IMR-90 (cell line): ENCODE measurements around the gene CEP97. TPM values are rescaled to one million over a fixed set of nuclear protein-coding genes. Genes with fewer than 3 reads are reported as not detected.

Source experiments
- ATAC-seq: fragments of 200-7000 bp; cut with Tn5 transposase; 2 replicates; pipeline ENCODE4 v1.9.1; 2020; ENCODE audit warnings: low read depth, mild to moderate bottlenecking, moderate library complexity
- BruUV-seq: library from RNA; stranded (reverse); fragments of 400-500 nt; replicated peaks from 2 replicates; lab custom pipeline; 2021; lab: Mats Ljungman, UMichigan
- CTCF ChIA-PET: fragments of 300-600 bp; formaldehyde crosslinking; extraction: SDS; loops from one replicate; lab custom pipeline; 2021; ENCODE audit warnings: antibody characterized with exemption; lab: Yijun Ruan, JAX
- POLR2A ChIA-PET: fragments of 300-600 bp; sonication (Branson Sonifier 250); formaldehyde crosslinking; loops from one replicate; lab custom pipeline; 2022; ENCODE audit warnings: antibody characterized with exemption; ENCODE audit not compliant: unreplicated experiment; lab: Charles Lee
- DNase-seq: peaks from one replicate; pipeline ENCODE4 v3.0.0; 2013
- H2AFZ ChIP-seq: replicated peaks from 2 replicates; pipeline ENCODE3; 2013; ENCODE audit warnings: low read length, mild to moderate bottlenecking; ENCODE audit not compliant: poor library complexity
- H2AK5ac ChIP-seq: 2 replicates; pipeline ENCODE4 v1.6.1; 2013; ENCODE audit warnings: low read depth, low read length, inconsistent platforms
- H2AK9ac ChIP-seq: replicated peaks from 2 replicates; pipeline ENCODE3; 2013; ENCODE audit warnings: mild to moderate bottlenecking, low read depth, low read length, moderate library complexity; ENCODE audit not compliant: poor library complexity
- H2BK120ac ChIP-seq: 2 replicates; pipeline ENCODE4 v1.6.1; 2013; ENCODE audit warnings: low read depth, low read length, inconsistent platforms
- H2BK15ac ChIP-seq: 3 replicates; pipeline ENCODE4 v1.6.1; 2013; ENCODE audit warnings: low read depth, low read length, inconsistent platforms
- H2BK20ac ChIP-seq: 2 replicates; pipeline ENCODE4 v1.6.1; 2013; ENCODE audit warnings: low read depth, mild to moderate bottlenecking, inconsistent platforms, low read length, moderate library complexity
- H2BK5ac ChIP-seq: 2 replicates; pipeline ENCODE4 v1.6.1; 2013; ENCODE audit warnings: mild to moderate bottlenecking, low read depth, low read length, inconsistent platforms; ENCODE audit not compliant: poor library complexity, severe bottlenecking
- H3K14ac ChIP-seq: replicated peaks from 2 replicates; pipeline ENCODE4 v1.6.1; 2013; ENCODE audit warnings: low read depth, low read length, inconsistent platforms
- H3K18ac ChIP-seq: 2 replicates; pipeline ENCODE4 v1.6.1; 2013; ENCODE audit warnings: low read depth, low read length, control low read depth
- H3K23ac ChIP-seq: 2 replicates; pipeline ENCODE4 v1.6.1; 2013; ENCODE audit warnings: low read depth, low read length, inconsistent platforms
- H3K27ac ChIP-seq: 2 replicates; pipeline ENCODE4 v1.5.1; 2013; ENCODE audit warnings: mild to moderate bottlenecking, control low read depth, low read length; ENCODE audit not compliant: insufficient read depth
- H3K27me3 ChIP-seq: 2 replicates; pipeline ENCODE4 v1.6.1; 2013; ENCODE audit warnings: low read length; ENCODE audit not compliant: control insufficient read depth, insufficient read depth
- H3K36me3 ChIP-seq: 2 replicates; pipeline ENCODE4 v1.6.1; 2013; ENCODE audit warnings: low read length, mixed read lengths; ENCODE audit not compliant: control insufficient read depth, insufficient read depth
- H3K4ac ChIP-seq: 2 replicates; pipeline ENCODE4 v1.6.1; 2013; ENCODE audit warnings: low read depth, low read length, inconsistent platforms
- H3K4me1 ChIP-seq: 2 replicates; pipeline ENCODE4 v1.6.1; 2013; ENCODE audit warnings: low read length, mixed read lengths; ENCODE audit not compliant: control insufficient read depth, insufficient read depth
- H3K4me2 ChIP-seq: 2 replicates; pipeline ENCODE4 v1.6.1; 2013; ENCODE audit warnings: low read depth, mild to moderate bottlenecking, control low read depth, low read length, moderate library complexity
- H3K4me3 ChIP-seq: 2 replicates; pipeline ENCODE4 v1.5.1; 2013; ENCODE audit warnings: low read depth, mild to moderate bottlenecking, control low read depth, low read length, moderate library complexity; ENCODE audit not compliant: insufficient read depth
- H3K56ac ChIP-seq: 2 replicates; pipeline ENCODE4 v1.6.1; 2013; ENCODE audit warnings: low read length, inconsistent platforms; ENCODE audit not compliant: insufficient read depth; ENCODE audit errors: extremely low read depth
- H3K79me1 ChIP-seq, 2 experiments: 2 replicates each; pipeline ENCODE4 v1.6.1; 2013; ENCODE audit warnings: low read length in 2 of 2, inconsistent platforms in 1 of 2, low read depth in 1 of 2
- H3K9ac ChIP-seq: 2 replicates; pipeline ENCODE4 v1.6.1; 2013; ENCODE audit warnings: low read depth, low read length, control low read depth
- H3K9me1 ChIP-seq: 2 replicates; pipeline ENCODE4 v1.6.1; 2013; ENCODE audit warnings: low read length, inconsistent platforms; ENCODE audit not compliant: insufficient read depth
- H3K9me3 ChIP-seq: 2 replicates; pipeline ENCODE4 v1.6.1; 2013; ENCODE audit warnings: low read length; ENCODE audit not compliant: control insufficient read depth, insufficient read depth
- H4K20me1 ChIP-seq: 2 replicates; pipeline ENCODE4 v1.6.1; 2013; ENCODE audit warnings: low read length, inconsistent platforms; ENCODE audit not compliant: insufficient read depth
- H4K5ac ChIP-seq: 2 replicates; pipeline ENCODE4 v1.6.1; 2013; ENCODE audit warnings: mild to moderate bottlenecking, low read depth, low read length, control low read depth
- H4K8ac ChIP-seq, 2 experiments: 2 replicates each; pipeline ENCODE4 v1.6.1; 2013; ENCODE audit warnings: low read depth in 2 of 2, low read length in 2 of 2, control low read depth in 1 of 2, inconsistent platforms in 1 of 2
- H4K91ac ChIP-seq: 2 replicates; pipeline ENCODE4 v1.6.1; 2013; ENCODE audit warnings: low read depth, low read length, inconsistent platforms; ENCODE audit not compliant: insufficient read depth
- BHLHE40 ChIP-seq: fragments of 150-350 bp; IDR thresholded peaks from 2 replicates; pipeline ENCODE4 v1.6.1; 2016; ENCODE audit warnings: mild to moderate bottlenecking, low read depth, low read length
- CEBPB ChIP-seq: IDR thresholded peaks from 2 replicates; pipeline ENCODE4 v1.6.1; 2012; ENCODE audit warnings: low read depth, low read length, improper control_type of control experiment
- CHD1 ChIP-seq: IDR thresholded peaks from 2 replicates; pipeline ENCODE4 v1.6.1; 2012; ENCODE audit warnings: low read depth, low read length, improper control_type of control experiment
- CTCF ChIP-seq: conservative IDR thresholded peaks from 2 replicates; pipeline ENCODE4 v1.5.1; 2012; ENCODE audit warnings: mild to moderate bottlenecking, low read depth, low read length, improper control_type of control experiment
- ELK1 ChIP-seq: fragments of 150-350 bp; IDR thresholded peaks from 2 replicates; pipeline ENCODE4 v1.6.1; 2016; ENCODE audit warnings: low read depth, mild to moderate bottlenecking, low read length, moderate library complexity, borderline replicate concordance
- FOS ChIP-seq: fragments of 150-350 bp; IDR thresholded peaks from 2 replicates; pipeline ENCODE4 v1.6.1; 2016; ENCODE audit warnings: low read depth, low read length
- MAFK ChIP-seq: IDR thresholded peaks from 2 replicates; pipeline ENCODE4 v1.6.1; 2012; ENCODE audit warnings: low read depth, low read length, improper control_type of control experiment
- MAZ ChIP-seq: IDR thresholded peaks from 2 replicates; pipeline ENCODE4 v1.6.1; 2012; ENCODE audit warnings: low read depth, mild to moderate bottlenecking, low read length, improper control_type of control experiment, moderate library complexity, borderline replicate concordance
- MXI1 ChIP-seq: IDR thresholded peaks from 2 replicates; pipeline ENCODE4 v1.6.1; 2012; ENCODE audit warnings: low read depth, mild to moderate bottlenecking, low read length, moderate library complexity, borderline replicate concordance
- NFE2L2 ChIP-seq: fragments of 150-350 bp; IDR thresholded peaks from 2 replicates; pipeline ENCODE4 v1.6.1; 2016; ENCODE audit warnings: low read depth, mild to moderate bottlenecking, low read length
- POLR2A ChIP-seq: IDR thresholded peaks from 2 replicates; pipeline ENCODE4 v1.6.1; 2012; ENCODE audit warnings: mild to moderate bottlenecking, low read depth, low read length
- RAD21 ChIP-seq: IDR thresholded peaks from 2 replicates; pipeline ENCODE4 v1.6.1; 2012; ENCODE audit warnings: low read length, improper control_type of control experiment
- RCOR1 ChIP-seq: IDR thresholded peaks from 2 replicates; pipeline ENCODE4 v1.6.1; 2012; ENCODE audit warnings: mild to moderate bottlenecking, low read length, improper control_type of control experiment; ENCODE audit not compliant: insufficient replicate concordance
- RFX5 ChIP-seq: IDR thresholded peaks from 2 replicates; pipeline ENCODE4 v1.8.0; 2012; ENCODE audit warnings: low read depth, mild to moderate bottlenecking, low read length, moderate library complexity
- SMC3 ChIP-seq: fragments of 150-350 bp; IDR thresholded peaks from 2 replicates; pipeline ENCODE4 v1.6.1; 2016; ENCODE audit warnings: low read depth, mild to moderate bottlenecking, antibody characterized with exemption, low read length, moderate library complexity
- USF2 ChIP-seq: fragments of 150-350 bp; IDR thresholded peaks from 2 replicates; pipeline ENCODE4 v1.6.1; 2017; ENCODE audit warnings: mild to moderate bottlenecking, antibody characterized with exemption, low read length, low read depth
- WGBS, 2 experiments: methylation state at CpG; one replicate each; pipeline versions ENCODE4 v1.1.5 to v1.1.7; 2013; ENCODE audit warnings: missing lambda C conversion rate in 2 of 2; ENCODE audit not compliant: insufficient read length in 1 of 2; ENCODE audit errors: extremely low coverage in 2 of 2; 5-methylcytosine and 5-hydroxymethylcytosine counted together
- dilution Hi-C: fragments of 300-500 bp; cut with HindIII; formaldehyde crosslinking; loops from one replicate; pipeline ENCODE4 v1.14.3; 2018; ENCODE audit warnings: low sequenced_read_pairs; ENCODE audit not compliant: unreplicated experiment
- in situ Hi-C: fragments of 300-500 bp; cut with MboI; formaldehyde crosslinking; loops from 3 replicates; pipeline ENCODE4 v1.14.3; 2019; ENCODE audit warnings: low sequenced_read_pairs, inconsistent platforms, mixed read lengths
- intact Hi-C: fragments of 100-400 bp; cut with micrococcal nuclease; formaldehyde crosslinking; loops from 2 replicates; pipeline ENCODE4 v1.10.0; 2022
- polyA plus RNA-seq, 3 experiments: library from polyadenylated mRNA; depleted of rRNA; stranded (reverse); fragments of >200 nt; gene quantifications; 2 replicates each; pipeline ENCODE4 v1.2.3, GENCODE V29; 2012; ENCODE audit warnings: low replicate concordance in 1 of 3
- total RNA-seq: library from RNA; depleted of rRNA; stranded (reverse); fragments of >200 nt; gene quantifications from 2 replicates; pipeline ENCODE4 v1.2.3, GENCODE V29; 2012

The CEP97 gene
- total and polyA plus RNA-seq, 2 of the 4 experiments (the other 2 are of a cell fraction): 2.0 to 21.9 TPM

- no peak overlapping the region for H2AK5ac ChIP-seq
- intact Hi-C loops: no loop called here
- peaks cover 8% of the 10 kb centered on the region for H3K36me3 ChIP-seq
- no peak for TF ChIP-seq CEBPB
- no peak for TF ChIP-seq CHD1
- no peak for TF ChIP-seq RCOR1
- no peak for TF ChIP-seq NFE2L2
- TF ChIP-seq POLR2A: no peak
- no peak for TF ChIP-seq SMC3
- TF ChIP-seq CTCF: no peak
- no peak for TF ChIP-seq BHLHE40
- TF ChIP-seq MAFK: no peak
- TF ChIP-seq RFX5: no peak
- no peak for TF ChIP-seq ELK1
- no peak for TF ChIP-seq USF2
- no peak for TF ChIP-seq MXI1
- TF ChIP-seq MAZ: no peak
- no peak for TF ChIP-seq RAD21
- TF ChIP-seq FOS: no peak
- H2BK5ac ChIP-seq: no peak overlapping the region
- no peak overlapping the region; the same call in 2 of the 3 replicates for H2BK15ac ChIP-seq
- H2BK20ac ChIP-seq: no peak overlapping the region
- no peak overlapping the region for H3K56ac ChIP-seq
- H3K4me3 ChIP-seq: no peak overlapping the region
- in situ Hi-C loops: no loop called here
- no peak overlapping the region for H3K27ac ChIP-seq
- no peak overlapping the region for H3K23ac ChIP-seq
- ATAC-seq (no peak), DNase-seq (no peak)
- no peak overlapping the region for H3K9ac ChIP-seq
- WGBS, 2 experiments: no CpG with 5 or more reads among the region's 2 CpGs
- no peak overlapping the region for H3K18ac ChIP-seq
- H4K20me1 ChIP-seq: peaks cover 20% of the 10 kb centered on the region
- H3K14ac ChIP-seq: no peak overlapping the region
- BruUV-seq: no TSS peak
- no peaks in the 10 kb centered on the region for H3K27me3 ChIP-seq
- no peak overlapping the region for H2AK9ac ChIP-seq
- H3K9me3 ChIP-seq: no peaks in the 10 kb centered on the region
- no peak overlapping the region for H2BK120ac ChIP-seq
- peaks cover 5% of the 10 kb centered on the region for H3K4me1 ChIP-seq
- H3K79me1 ChIP-seq: peaks cover 0 to 20% of the 10 kb centered on the region in 2 experiments; a peak in 2 of 4 replicates
- ChIA-PET POLR2A (no interaction called here), CTCF (no interaction called here)
- no peak overlapping the region for H3K4ac ChIP-seq
- H3K9me1 ChIP-seq: peaks cover 3% of the 10 kb centered on the region; the same call in 1 of the 2 replicates
- H4K8ac ChIP-seq: no peak overlapping the region
- no peak overlapping the region for H4K91ac ChIP-seq
- H3K4me2 ChIP-seq: no peak overlapping the region
- H2AFZ ChIP-seq: no peak overlapping the region
- H4K5ac ChIP-seq: no peak overlapping the region
- dilution Hi-C loops: no loop called here
These were observed 35.1 kb upstream of the CEP97 start for GRCh38 chr3:101689286-101689685.
